Posterior cingulate gyrus (tissue), 11 donors: ENCODE data around the gene NUDT19.
"Not testable (repeated sequence)": the region's sequence is repeated elsewhere in the genome, so short reads cannot be mapped to it uniquely, and the experiment has no call there.

Experiments
- DNase-seq, 10 donors: peaks; one replicate each; pipeline versions ENCODE4 v3.0.0 to v3.0.0-alpha.2; 2020 to 2021; ENCODE audit warnings: mixed read lengths in 3 of 10
- intact Hi-C: fragments of 100-400 bp; cut with DNase I; formaldehyde crosslinking; loops from one replicate; pipeline ENCODE4 v1.15.1; 2023

The NUDT19 gene

DNA sequence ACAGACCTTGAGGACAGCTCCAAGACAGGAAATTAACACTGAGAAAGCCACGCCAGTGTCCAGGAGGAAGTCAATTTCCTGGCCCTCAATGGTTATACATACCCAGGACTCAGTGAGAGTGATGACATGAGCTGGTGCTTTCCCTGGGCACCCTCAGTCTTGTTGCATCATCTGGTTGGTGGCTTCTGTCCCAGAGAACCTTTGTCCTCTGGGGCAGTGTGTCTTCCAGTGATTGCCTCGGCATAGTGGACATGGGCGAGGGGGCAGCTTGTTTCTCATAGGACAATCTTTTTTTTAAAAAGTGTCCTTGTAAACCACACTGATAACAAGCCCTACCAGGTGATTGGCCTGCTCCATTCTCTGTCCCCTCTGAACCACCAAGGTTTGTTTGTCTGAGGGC is 5.2 kb downstream of the NUDT19 start:
- intact Hi-C loops, DNase-seq: not testable (repeated sequence)

- intact Hi-C loops, DNase-seq: not testable (repeated sequence)
Measured at GRCh38 chr19:32700129-32700528, 8.5 kb downstream of the NUDT19 start.

DNA sequence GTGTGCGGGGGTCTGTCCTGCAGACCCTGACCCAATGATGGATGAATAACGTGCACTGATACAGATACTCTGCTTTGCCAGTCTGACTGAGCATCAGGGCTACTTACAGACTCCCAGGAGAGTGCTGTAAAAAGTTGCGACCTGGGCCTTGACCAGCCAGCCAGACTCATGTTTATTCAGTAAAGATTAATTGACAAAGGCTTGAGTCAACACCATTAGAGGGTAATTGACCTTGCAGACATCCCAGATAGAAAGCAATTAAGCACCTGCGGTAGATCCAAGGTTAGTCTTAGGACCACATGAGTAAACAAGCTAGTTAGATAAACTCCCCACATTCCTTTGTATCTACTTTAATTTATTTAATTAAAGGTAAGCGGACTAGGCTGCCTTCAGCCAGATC is 10.4 kb downstream of the NUDT19 start:
- intact Hi-C loops: no loop called here
- no peak for DNase-seq

GRCh38 chr19:32704006-32704405 is 12.4 kb downstream of the NUDT19 start:
- intact Hi-C loops, DNase-seq: not testable (repeated sequence)

GRCh38 chr19:32708457-32708856 is 16.8 kb downstream of the NUDT19 start:
- intact Hi-C loops: no loop called here
- DNase-seq: no peak

DNA sequence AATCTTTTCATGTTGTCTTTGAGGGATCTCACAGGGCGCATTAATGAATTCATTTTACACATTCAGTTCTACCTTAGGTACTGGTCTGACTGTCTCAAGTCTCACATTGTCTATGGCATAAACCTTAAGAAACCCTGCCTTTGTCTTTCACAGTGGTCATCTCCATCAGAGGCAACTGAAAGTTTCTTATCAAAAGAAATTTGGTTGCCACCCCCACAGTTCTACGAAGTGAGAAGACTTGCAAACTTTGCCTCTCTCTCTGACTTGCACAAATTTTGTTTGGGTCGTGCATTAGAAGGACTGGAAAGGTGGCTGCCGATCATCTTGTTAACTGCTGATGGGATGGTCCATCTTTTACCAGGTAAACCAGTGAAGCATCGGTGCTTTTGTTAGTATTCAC is 17.4 kb downstream of the NUDT19 start:
- no peak for DNase-seq
- intact Hi-C loops: no loop called here

DNA sequence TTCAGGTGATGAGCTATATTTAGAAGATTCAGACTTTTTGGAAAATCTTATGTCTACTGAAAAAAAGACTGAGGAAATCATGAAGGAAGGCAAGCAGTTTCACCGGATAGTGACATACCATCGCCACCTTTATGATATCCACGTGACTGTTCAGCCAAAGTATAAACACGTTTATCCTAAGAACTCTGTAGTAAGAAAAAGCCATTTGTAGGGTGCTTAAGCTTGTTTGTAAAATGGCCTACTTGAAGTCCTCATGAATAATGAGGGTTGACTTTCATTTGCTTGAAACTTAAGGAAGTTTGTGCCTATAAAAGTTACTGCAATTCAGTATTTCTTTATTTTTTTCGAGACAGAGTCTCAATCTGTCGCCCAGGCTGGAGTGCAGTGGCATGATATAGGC is 20.1 kb downstream of the NUDT19 start:
- intact Hi-C loops: no loop called here
- no peak for DNase-seq

GRCh38 chr19:32716203-32716602 is 24.6 kb downstream of the NUDT19 start:
- intact Hi-C loops: not testable (repeated sequence)
- peak in 1 of 10 donors; percentile 14 for DNase-seq

- no peak for DNase-seq
- intact Hi-C loops: no loop called here
Measured at GRCh38 chr19:32717496-32717895, 25.9 kb downstream of the NUDT19 start.

- intact Hi-C loops: no loop called here
- no peak for DNase-seq
Measured at GRCh38 chr19:32718286-32718685, 26.7 kb downstream of the NUDT19 start.

DNA sequence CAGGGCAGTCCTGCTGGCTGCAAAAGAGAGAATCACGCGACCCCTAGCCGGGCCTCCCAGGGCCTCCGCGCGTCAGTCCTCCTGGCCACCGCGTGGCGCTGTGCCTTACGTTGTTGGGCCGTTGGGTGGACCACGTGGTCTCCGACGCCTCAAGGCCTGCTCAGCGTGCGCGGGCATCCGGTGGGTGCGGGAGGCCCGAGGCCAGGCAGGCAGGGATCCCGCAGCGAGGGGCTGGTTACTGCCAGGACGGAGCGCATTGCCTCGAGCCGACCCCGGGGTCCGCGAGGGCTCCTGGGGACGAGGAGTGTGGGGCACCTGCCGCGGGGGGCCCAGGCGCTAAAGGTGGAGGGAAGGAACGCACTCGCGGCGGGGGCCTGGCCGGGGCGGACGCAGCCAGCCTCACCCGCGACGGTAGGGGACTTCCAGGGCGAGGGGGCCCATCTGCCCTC is 28.0 kb downstream of the NUDT19 start, which contains the start of gene TDRD12:
Gene TDRD12 (plus strand): TSS at position 157 of the 449 bp plus-strand sequence. CDS start 306 bp downstream, outside the sequence.
- intact Hi-C loops: no loop called here
- DNase-seq: peak in 2 of 10 donors; percentile 70 to 73

GRCh38 chr19:32720216-32720935 is 28.8 kb downstream of the NUDT19 start:
- intact Hi-C loops: no loop called here
- peak in 1 of 10 donors; percentile 58 for DNase-seq

DNA sequence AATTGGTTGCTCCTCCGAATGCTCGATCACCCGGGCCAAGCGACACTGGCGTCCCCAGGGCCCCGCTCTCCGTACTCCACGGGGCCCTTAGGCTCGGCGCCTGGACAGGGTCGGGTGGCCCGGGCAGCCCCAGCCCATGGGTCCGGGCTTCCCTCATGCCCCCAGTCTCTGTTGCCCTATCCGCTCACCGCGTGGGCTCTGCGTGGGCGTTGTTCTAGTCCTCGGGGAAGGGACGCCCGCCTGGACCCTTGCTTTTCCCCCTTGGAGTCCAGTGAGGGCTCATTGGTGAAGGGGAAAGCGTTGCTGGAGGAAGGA is 29.3 kb downstream of the NUDT19 start:
- DNase-seq: peak in 1 of 10 donors; percentile 56
- intact Hi-C loops: no loop called here

DNA sequence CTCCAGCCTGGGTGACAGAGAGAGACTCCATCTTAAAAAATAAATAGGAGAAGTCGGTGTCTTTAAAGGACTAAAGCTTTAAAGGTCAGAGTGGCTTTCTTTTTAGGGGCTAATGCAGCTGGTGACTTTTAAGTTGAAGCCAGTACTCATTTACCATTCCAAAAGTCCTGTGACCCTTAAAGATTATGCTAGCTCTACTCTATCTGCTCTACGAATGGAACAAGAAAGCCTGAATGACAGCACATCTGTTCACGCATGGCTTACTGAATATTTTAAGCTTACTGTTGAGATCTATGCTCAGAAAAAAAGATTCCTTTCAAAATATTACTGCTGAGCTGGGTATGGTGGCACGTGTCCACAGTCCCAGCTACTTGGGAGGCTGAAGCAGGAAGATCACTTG is 44.3 kb downstream of the NUDT19 start:
- DNase-seq: no peak
- intact Hi-C loops: no loop called here

- intact Hi-C loops: no loop called here
- DNase-seq: no peak
Measured at GRCh38 chr19:32743021-32743420, 51.4 kb downstream of the NUDT19 start.

GRCh38 chr19:32743447-32743846 is 51.8 kb downstream of the NUDT19 start:
- no peak for DNase-seq
- intact Hi-C loops: no loop called here

- intact Hi-C loops: no loop called here
- no peak for DNase-seq
Measured at GRCh38 chr19:32744555-32745325, 53.1 kb downstream of the NUDT19 start.

- intact Hi-C loops, DNase-seq: not testable (repeated sequence)
Measured at GRCh38 chr19:32745594-32746251, 54.1 kb downstream of the NUDT19 start.

DNA sequence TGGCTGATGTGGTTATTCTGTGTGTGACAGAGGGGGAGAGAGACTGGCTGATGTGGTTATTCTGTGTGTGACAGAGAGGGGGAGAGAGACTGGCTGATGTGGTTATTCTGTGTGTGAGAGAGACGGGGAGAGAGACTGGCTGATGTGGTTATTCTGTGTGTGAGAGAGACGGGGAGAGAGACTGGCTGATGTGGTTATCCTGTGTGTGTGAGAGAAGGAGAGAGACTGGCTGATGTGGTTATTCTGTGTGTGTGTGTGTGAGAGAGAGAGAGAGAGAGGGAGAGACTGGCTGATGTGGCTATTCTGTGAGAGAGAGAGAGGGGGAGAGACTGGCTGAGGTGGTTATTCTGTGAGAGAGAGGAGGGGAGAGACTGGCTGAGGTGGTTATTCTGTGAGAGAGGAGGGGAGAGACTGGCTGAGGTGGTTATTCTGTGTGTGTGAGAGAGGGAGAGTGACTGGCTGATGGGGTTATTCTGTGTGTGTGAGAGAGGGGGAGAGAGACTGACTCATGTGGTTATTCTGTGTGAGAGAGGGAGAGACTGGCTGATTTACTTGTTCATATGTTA is 55.1 kb downstream of the NUDT19 start:
- intact Hi-C loops, DNase-seq: not testable (repeated sequence)

DNA sequence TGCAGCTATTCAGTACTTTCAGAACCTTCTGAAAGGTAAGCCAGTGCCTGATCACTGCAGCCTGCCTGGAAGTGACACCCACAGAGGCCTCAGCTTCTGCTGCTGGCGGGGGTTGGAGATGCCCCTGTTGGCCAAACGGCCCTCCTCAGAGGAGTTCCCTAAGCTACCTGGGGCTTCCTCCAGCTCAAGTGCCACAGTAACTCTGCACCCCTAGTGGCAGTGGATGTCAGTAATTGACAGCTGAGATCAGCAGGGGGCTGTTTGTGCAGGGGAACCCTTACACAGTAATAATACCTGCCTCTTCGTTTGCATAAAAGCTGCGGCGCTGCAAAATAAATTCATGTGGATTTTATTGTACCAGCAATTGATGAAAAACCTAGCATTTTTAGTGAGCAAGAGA is 56.9 kb downstream of the NUDT19 start:
- DNase-seq: peak in 1 of 10 donors; percentile 10
- intact Hi-C loops: no loop called here

DNA sequence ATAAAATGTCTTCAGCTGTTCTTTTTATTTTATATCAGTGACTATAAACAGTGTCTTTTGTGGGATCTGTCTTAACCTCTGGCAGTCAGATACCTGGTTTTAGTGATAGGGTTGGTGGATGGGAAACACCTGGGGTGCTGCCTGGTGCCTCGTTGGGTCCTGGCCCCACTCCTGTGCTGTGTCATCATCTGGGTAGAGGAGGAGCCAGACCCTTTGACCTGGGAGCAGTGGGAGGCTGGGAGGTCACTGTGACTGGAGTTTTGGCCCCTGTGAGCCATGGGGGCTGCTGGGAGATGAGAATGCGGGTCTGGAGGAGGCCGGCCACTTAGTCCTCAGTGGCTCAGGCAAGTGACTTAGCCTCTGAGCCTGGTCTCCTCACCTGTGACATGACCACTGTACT is 57.3 kb downstream of the NUDT19 start:
- no peak for DNase-seq
- intact Hi-C loops: no loop called here
